ENCODE measurements around the gene RAC3. TPM values are rescaled to one million over a fixed set of nuclear protein-coding genes. Genes with fewer than 3 reads are reported as not detected.
"Not testable (repeated sequence)": the region's sequence is repeated elsewhere in the genome, so short reads cannot be mapped to it uniquely, and the experiment has no call there.

RAC3 gene
- total RNA-seq, 1 experiment from 2014 or later = 9.3 TPM

DNA sequence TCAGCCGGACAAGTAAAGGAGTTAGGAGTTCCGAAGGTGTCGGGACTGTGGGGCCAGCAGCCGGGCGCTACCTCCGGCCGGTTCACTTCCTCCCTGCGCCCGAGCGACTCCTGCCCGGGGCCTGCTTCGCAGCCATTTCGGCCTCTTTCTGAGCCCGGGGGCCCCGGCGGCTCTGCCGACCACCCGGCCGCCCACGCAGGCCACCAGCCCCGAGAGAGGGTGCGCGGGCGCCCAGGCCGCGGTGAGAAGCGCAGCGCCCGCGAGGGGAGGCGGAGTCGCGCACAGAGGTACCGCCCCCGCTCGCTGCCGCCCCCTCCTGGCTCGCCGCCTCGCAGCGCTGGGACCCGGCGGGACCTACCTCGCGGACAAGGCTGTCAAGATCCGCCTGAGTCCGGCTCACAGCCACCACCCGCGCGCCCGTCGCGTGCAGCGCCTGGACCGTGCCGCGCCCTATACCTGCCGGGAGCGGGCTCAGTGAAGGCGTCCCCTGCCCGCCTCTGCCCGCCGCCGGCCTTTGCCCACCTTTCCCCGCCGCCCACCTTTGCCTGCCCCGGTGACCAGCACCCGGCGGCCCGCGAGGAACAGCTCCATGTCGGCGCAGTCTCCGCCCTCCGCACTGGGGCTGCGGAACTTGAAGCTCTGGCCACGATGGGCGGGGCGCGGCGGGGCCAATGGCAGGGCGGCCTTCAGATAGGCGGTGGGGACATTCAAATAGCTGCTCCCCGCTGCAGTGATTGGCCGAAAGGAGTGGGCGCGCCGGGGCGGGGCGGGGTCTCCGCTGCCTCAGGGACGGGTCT, 5.8 kb downstream of the RAC3 start, which contains the start of gene DCXR:
TSS of gene DCXR (minus strand) at position 606 of the 797 bp plus-strand sequence. CDS start at position 591, 15 bp downstream.
- H3K9me3 Mint-ChIP-seq (ENCODE audit: low read depth, unreplicated experiment) = no peaks in the 10 kb centered on the region
- peak within 1 kb of the TSS; percentile 31 for H3K27ac Mint-ChIP-seq (ENCODE audit: unreplicated experiment)
- intact Hi-C loops (cut with micrococcal nuclease; ENCODE audit: unreplicated experiment) = no loop called here
- BruUV-seq (replicated peaks) = no TSS peak
- TF ChIP-seq CTCF (IDR thresholded peaks at IDR 0.05; ENCODE audit: unreplicated experiment) = peak; percentile 84
- no peaks in the 10 kb centered on the region for H3K27me3 Mint-ChIP-seq (ENCODE audit: unreplicated experiment)
- H3K4me3 Mint-ChIP-seq (ENCODE audit: low read depth, unreplicated experiment) = peak within 1 kb of the TSS; percentile 86
- H3K4me1 Mint-ChIP-seq (ENCODE audit: low read depth, unreplicated experiment) = peaks cover 7% of the 10 kb centered on the region
- peak; percentile 98 for DNase-seq
- H3K36me3 Mint-ChIP-seq (ENCODE audit: insufficient read depth, unreplicated experiment) = peaks cover 26% of the 10 kb centered on the region
- CTCF ChIA-PET = interaction anchor here (0.6 to 1.4 kb wide), 9 partner anchors 13 to 219 kb away, joined by 3 to 24 read pairs (median 4); partner anchors contain the start of genes CENPX, GPS1, LRRC45 and RFNG

- intact Hi-C loops (cut with micrococcal nuclease; ENCODE audit: unreplicated experiment) = no loop called here
- Mint-ChIP-seq H3K27me3 (ENCODE audit: unreplicated experiment) (no peaks in the 10 kb centered on the region), H3K9me3 (ENCODE audit: low read depth, unreplicated experiment) (no peaks in the 10 kb centered on the region), H3K4me1 (ENCODE audit: low read depth, unreplicated experiment) (peaks cover 7% of the 10 kb centered on the region), H3K27ac (ENCODE audit: unreplicated experiment) (peak overlapping the region; percentile 31), H3K36me3 (ENCODE audit: insufficient read depth, unreplicated experiment) (peaks cover 23% of the 10 kb centered on the region), H3K4me3 (ENCODE audit: low read depth, unreplicated experiment) (peak overlapping the region; percentile 86)
- TF ChIP-seq CTCF (IDR thresholded peaks at IDR 0.05; ENCODE audit: unreplicated experiment) = no peak
- no TSS peak for BruUV-seq (replicated peaks)
- CTCF ChIA-PET = interaction anchor here (0.6 to 1.4 kb wide), 8 partner anchors 13 to 220 kb away, joined by 3 to 24 read pairs (median 4); partner anchors contain the start of genes CENPX, GPS1, LRRC45 and RFNG
- DNase-seq = no peak
Observed at GRCh38 chr17:82037889-82038195, 6.4 kb downstream of the RAC3 start.

DNA sequence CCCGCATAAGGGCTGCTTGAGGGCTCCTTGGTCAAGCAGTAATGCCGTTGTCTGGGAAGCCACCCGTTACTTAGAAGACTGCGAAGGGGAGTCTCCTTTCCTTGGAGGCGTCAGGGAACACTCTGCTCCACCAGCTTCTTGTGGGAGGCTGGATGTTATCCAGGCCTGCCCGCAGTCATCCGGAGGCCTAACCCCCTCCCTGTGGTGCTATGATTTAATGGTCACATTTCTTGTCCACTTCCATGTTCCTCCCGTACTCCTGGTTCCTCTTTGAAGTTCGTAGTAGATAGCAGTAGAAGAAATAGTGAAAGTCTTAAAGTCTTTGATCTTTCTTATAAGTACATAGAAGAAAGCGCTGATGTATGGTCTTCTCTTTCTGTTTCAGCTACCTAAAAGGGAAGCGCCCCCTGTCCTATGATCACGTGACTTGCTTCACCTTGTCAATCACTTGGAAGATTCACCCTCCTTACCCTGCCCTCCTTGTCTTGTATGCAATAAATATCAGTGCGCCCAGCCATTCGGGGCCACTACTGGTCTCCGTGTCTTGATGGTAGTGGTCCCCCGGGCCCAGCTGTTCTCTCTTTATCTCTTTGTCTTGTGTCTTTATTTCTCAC, 7.4 kb downstream of the RAC3 start:
- H3K4me1 Mint-ChIP-seq (ENCODE audit: low read depth, unreplicated experiment); intact Hi-C loops (cut with micrococcal nuclease; ENCODE audit: unreplicated experiment); DNase-seq; CTCF ChIA-PET; H3K27me3 Mint-ChIP-seq (ENCODE audit: unreplicated experiment); H3K27ac Mint-ChIP-seq (ENCODE audit: unreplicated experiment); BruUV-seq (replicated peaks); H3K9me3 Mint-ChIP-seq (ENCODE audit: low read depth, unreplicated experiment); H3K4me3 Mint-ChIP-seq (ENCODE audit: low read depth, unreplicated experiment): not testable (repeated sequence)
- peaks cover 23% of the 10 kb centered on the region for H3K36me3 Mint-ChIP-seq (ENCODE audit: insufficient read depth, unreplicated experiment)

GRCh38 chr17:82039695-82040299, 8.3 kb downstream of the RAC3 start:
- intact Hi-C loops (cut with micrococcal nuclease; ENCODE audit: unreplicated experiment) = no loop called here
- Mint-ChIP-seq H3K27ac (ENCODE audit: unreplicated experiment) (no peak overlapping the region), H3K9me3 (ENCODE audit: low read depth, unreplicated experiment) (no peaks in the 10 kb centered on the region), H3K4me1 (ENCODE audit: low read depth, unreplicated experiment) (peaks cover 7% of the 10 kb centered on the region), H3K36me3 (ENCODE audit: insufficient read depth, unreplicated experiment) (peaks cover 23% of the 10 kb centered on the region), H3K27me3 (ENCODE audit: unreplicated experiment) (no peaks in the 10 kb centered on the region), H3K4me3 (ENCODE audit: low read depth, unreplicated experiment) (no peak overlapping the region)
- no TSS peak for BruUV-seq (replicated peaks)
- CTCF ChIA-PET = no interaction called here
- DNase-seq = no peak
- TF ChIP-seq CTCF (IDR thresholded peaks at IDR 0.05; ENCODE audit: unreplicated experiment) = no peak

All from Calu3 (cell line).